HEK293T (cell line): ENCODE measurements around the gene CCM2L.

ENCODE experiments used
- ELF4 ChIP-seq: fragments of 450-650 bp; IDR thresholded peaks from 2 replicates; pipeline ENCODE4 v1.6.1; 2017; ENCODE audit warnings: antibody characterized with exemption
- FOXK2 ChIP-seq: fragments of 450-650 bp; IDR thresholded peaks from 2 replicates; pipeline ENCODE4 v1.6.1; 2016; ENCODE audit warnings: mild to moderate bottlenecking
- FOXM1 ChIP-seq: fragments of 450-650 bp; IDR thresholded peaks from 2 replicates; pipeline ENCODE4 v1.6.1; 2017; ENCODE audit warnings: mild to moderate bottlenecking, borderline replicate concordance
- HDGF ChIP-seq: fragments of 450-650 bp; IDR thresholded peaks from 2 replicates; pipeline ENCODE4 v1.6.1; 2017; ENCODE audit warnings: antibody characterized with exemption, borderline replicate concordance
- LEF1 ChIP-seq: fragments of 450-650 bp; IDR thresholded peaks from 2 replicates; pipeline ENCODE4 v1.6.1; 2017; ENCODE audit warnings: mild to moderate bottlenecking, borderline replicate concordance
- TARDBP ChIP-seq: fragments of 450-650 bp; IDR thresholded peaks from 2 replicates; pipeline ENCODE4 v1.6.1; 2016
- ZNF384 ChIP-seq: fragments of 450-650 bp; IDR thresholded peaks from 2 replicates; pipeline ENCODE4 v1.6.1; 2016

DNA sequence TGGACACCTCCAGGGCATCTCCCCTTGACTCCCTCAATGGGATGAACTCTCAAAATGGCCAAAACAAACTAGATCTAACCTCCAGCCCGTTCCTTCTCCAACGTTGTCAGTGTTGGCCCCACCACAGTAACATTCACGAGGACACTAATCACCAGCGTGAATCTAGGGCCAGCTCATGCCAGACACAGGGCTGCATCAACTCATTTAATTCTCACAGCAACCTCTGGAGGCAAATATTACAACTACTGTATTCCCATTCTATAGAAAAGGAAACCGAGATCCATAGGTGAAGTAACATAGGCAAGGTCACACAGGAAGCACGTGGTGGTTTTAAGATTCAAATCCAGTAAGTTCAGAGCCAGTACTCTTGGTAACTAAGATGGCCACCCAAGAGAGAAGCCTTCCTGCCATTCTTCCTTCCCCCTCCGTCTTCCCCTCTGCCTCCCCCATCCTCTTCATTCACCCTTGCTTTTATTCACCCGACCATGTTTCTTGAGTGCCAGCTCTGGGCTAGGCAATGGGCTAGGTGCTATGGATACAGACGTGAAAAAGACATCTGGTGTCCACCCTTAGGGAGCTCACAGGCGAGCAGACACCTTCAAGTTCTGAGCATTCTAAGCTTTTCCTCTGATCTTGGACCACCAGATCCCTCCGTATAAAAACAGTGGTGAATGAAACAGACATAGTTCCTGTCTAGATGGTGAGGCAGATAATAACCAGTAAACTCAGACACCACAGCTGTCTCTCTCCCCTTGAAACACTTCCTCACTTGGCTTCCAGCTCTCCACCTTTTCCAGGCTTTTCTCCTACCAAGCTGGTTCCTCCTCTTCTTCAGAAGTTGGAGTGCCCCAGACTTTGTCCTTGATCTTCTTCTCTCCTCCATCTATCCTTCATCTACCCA lies 9.6 kb downstream of the CCM2L start:
- TF ChIP-seq FOXK2 (no peak), ELF4 (no peak), TARDBP (no peak), HDGF (no peak), LEF1 (no peak), FOXM1 (no peak), ZNF384 (no peak)
